ENCODE results near the gene ERN2. TPM values are rescaled to one million over a fixed set of nuclear protein-coding genes. Genes with fewer than 3 reads are reported as not detected.

ERN2 gene
- total and polyA plus RNA-seq, 2 of the 13 experiments (the other 11 are each of a cell fraction or from before 2014, with no cell fraction given), result 2.2 to 3.5 TPM

- intact Hi-C loops (cut with micrococcal nuclease; ENCODE audit: unreplicated experiment) (no loop called here), in situ Hi-C loops (cut with HindIII; ENCODE audit: extremely low pct_ligation_motif_present, low pct_unique_long_range_greater_than_20kb) (no loop called here)
- Histone ChIP-seq H3K79me2 (ENCODE audit: insufficient read depth, low read length) (no peaks in the 10 kb centered on the region), H3K4me3 (replicated peaks in 1 of 3; ENCODE audit: insufficient read depth in 1 of 3, low read depth in 2 of 3, low read length in 3 of 3) (no peak overlapping the region), H3K27me3 (ENCODE audit: control insufficient read depth in 1 of 2, insufficient read depth in 2 of 2, low read length in 2 of 2) (peaks cover 0 to 3% of the 10 kb centered on the region in 2 experiments; a peak in 1 of 5 replicates), H4K20me1 (ENCODE audit: insufficient read depth, low read length) (no peaks in the 10 kb centered on the region), H2AFZ (ENCODE audit: low read length) (no peak overlapping the region), H3K9ac (ENCODE audit: insufficient read depth, low read depth, low read length) (no peak overlapping the region), H3K4me2 (ENCODE audit: low read depth, low read length) (no peak overlapping the region), H3K36me3 (replicated peaks in 1 of 2; ENCODE audit: control insufficient read depth in 1 of 2, insufficient read depth in 2 of 2, low read length in 2 of 2) (no peaks in the 10 kb centered on the region), H3K4me1 (ENCODE audit: insufficient read depth, low read length) (peaks cover 25% of the 10 kb centered on the region), H3K9me3 (ENCODE audit: low read length) (peaks cover 17% of the 10 kb centered on the region), H3K27ac (ENCODE audit: extremely low read length, insufficient read depth, low read length) (no peak overlapping the region)
- ATAC-seq, result no peak
- CTCF ChIA-PET (ENCODE audit: low intra/inter-chr PET ratio, low total read pairs), result no interaction called here
- 67% methylated on average over 2 of the region's 2 CpGs for WGBS (ENCODE audit: low lambda C conversion rate)
- POLR2A ChIA-PET, result no interaction called here
- FAIRE-seq, result no peak
- no TSS peak for BruUV-seq (replicated peaks)
- TF ChIP-seq ZNF607 (CRISPR knock-in tag; IDR thresholded peaks at IDR 0.05; ENCODE audit: borderline replicate concordance), result 0 out of 2 replicates have a peak, but pooled peaks have one; percentile 13
- no peak for TF ChIP-seq ZNF782 (CRISPR knock-in tag; IDR thresholded peaks at IDR 0.05; ENCODE audit: borderline replicate concordance)
- TF ChIP-seq ZNF121 (CRISPR knock-in tag; IDR thresholded peaks at IDR 0.05), result peak; percentile 93
- 0 out of 2 replicates have a peak, but pooled peaks have one; percentile 10 for TF ChIP-seq ZNF629 (CRISPR knock-in tag; conservative IDR thresholded peaks at IDR 0.05)
- TF ChIP-seq NR2F6 (IDR thresholded peaks at IDR 0.05), result peak; percentile 5; the same call in 1 of the 2 replicates
- TF ChIP-seq NR2F6 (CRISPR knock-in tag; IDR thresholded peaks at IDR 0.05), result no peak
- TF ChIP-seq, protein P1, sequence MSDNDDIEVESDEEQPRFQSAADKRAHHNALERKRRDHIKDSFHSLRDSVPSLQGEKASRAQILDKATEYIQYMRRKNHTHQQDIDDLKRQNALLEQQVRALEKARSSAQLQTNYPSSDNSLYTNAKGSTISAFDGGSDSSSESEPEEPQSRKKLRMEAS (IDR thresholded peaks at IDR 0.05), result 0 out of 2 replicates have a peak, but pooled peaks have one; percentile 13
- TF ChIP-seq HOXA7 (CRISPR knock-in tag; IDR thresholded peaks at IDR 0.05), result 0 out of 2 replicates have a peak, but pooled peaks have one; percentile 4
- TF ChIP-seq ZNF724P (CRISPR knock-in tag; IDR thresholded peaks at IDR 0.05; ENCODE audit: borderline replicate concordance), result 0 out of 2 replicates have a peak, but pooled peaks have one; percentile 9
- no peak for TF ChIP-seq BHLHE40 (IDR thresholded peaks at IDR 0.05; ENCODE audit: low read length)
- no peak for DNase-seq (ENCODE audit: low spot score)
These were observed 7.5 kb downstream of the ERN2 start for GRCh38 chr16:23705517-23705902.

All from HepG2 (cell line).